HG03135 (cell line): ENCODE measurements around the gene LRRC3.
"Not testable (repeated sequence)": the region's sequence is repeated elsewhere in the genome, so short reads cannot be mapped to it uniquely, and the experiment has no call there.

Source experiments
- ATAC-seq: cut with Tn5 transposase; IDR thresholded peaks from one replicate; pipeline ENCODE4 v1.9.1; 2021; ENCODE audit warnings: mild to moderate bottlenecking, moderate library complexity; ENCODE audit not compliant: unreplicated experiment

The LRRC3 gene

GRCh38 chr21:44454747-44455523 is at the start of gene LRRC3:
Gene LRRC3 (plus strand): TSS chr21:44455510. CDS start chr21:44456645, 1,135 bp downstream.
- ATAC-seq, result no peak

- no peak for ATAC-seq
Measured at GRCh38 chr21:44405948-44406872, 49.1 kb upstream of the LRRC3 start.

GRCh38 chr21:44406953-44407352 is 48.4 kb upstream of the LRRC3 start:
- no peak for ATAC-seq

GRCh38 chr21:44407493-44407892 is 47.8 kb upstream of the LRRC3 start:
- ATAC-seq, result no peak

- no peak for ATAC-seq
Measured at GRCh38 chr21:44408226-44408625, 47.1 kb upstream of the LRRC3 start.

GRCh38 chr21:44413566-44414290 is 41.6 kb upstream of the LRRC3 start:
- ATAC-seq, result no peak

- ATAC-seq, result no peak
Measured at GRCh38 chr21:44414291-44415072, 40.8 kb upstream of the LRRC3 start.

- ATAC-seq, result no peak
Measured at GRCh38 chr21:44415073-44416025, 40.0 kb upstream of the LRRC3 start.

GRCh38 chr21:44416193-44416592 is 39.1 kb upstream of the LRRC3 start:
- ATAC-seq, result no peak

GRCh38 chr21:44417621-44418107 is 37.6 kb upstream of the LRRC3 start:
- not testable (repeated sequence) for ATAC-seq

- ATAC-seq, result no peak
Measured at GRCh38 chr21:44418108-44418875, 37.0 kb upstream of the LRRC3 start.

- ATAC-seq, result no peak
Measured at GRCh38 chr21:44418876-44419230, 36.5 kb upstream of the LRRC3 start.

- no peak for ATAC-seq
Measured at GRCh38 chr21:44419679-44420078, 35.6 kb upstream of the LRRC3 start.

- no peak for ATAC-seq
Measured at GRCh38 chr21:44420416-44421205, 34.7 kb upstream of the LRRC3 start.

GRCh38 chr21:44421901-44422840 is 33.1 kb upstream of the LRRC3 start:
- no peak for ATAC-seq

GRCh38 chr21:44423312-44423821 is 31.9 kb upstream of the LRRC3 start:
- ATAC-seq, result no peak
